C1 segment of cervical spinal cord (tissue), 14 donors: ENCODE measurements around the gene KDM4D.
A peak's percentile ranks its signal among the peaks of the same experiment; 100 is the strongest.
"Not testable (repeated sequence)": the region's sequence is repeated elsewhere in the genome, so short reads cannot be mapped to it uniquely, and the experiment has no call there.

ENCODE experiments used
- DNase-seq, 14 donors: peaks; one replicate each; lab custom pipeline; 2025; lab: John Stamatoyannopoulos, UW

Gene KDM4D

GRCh38 chr11:94958121-94958696 lies 15.3 kb upstream of the KDM4D start:
- DNase-seq = no peak

DNA sequence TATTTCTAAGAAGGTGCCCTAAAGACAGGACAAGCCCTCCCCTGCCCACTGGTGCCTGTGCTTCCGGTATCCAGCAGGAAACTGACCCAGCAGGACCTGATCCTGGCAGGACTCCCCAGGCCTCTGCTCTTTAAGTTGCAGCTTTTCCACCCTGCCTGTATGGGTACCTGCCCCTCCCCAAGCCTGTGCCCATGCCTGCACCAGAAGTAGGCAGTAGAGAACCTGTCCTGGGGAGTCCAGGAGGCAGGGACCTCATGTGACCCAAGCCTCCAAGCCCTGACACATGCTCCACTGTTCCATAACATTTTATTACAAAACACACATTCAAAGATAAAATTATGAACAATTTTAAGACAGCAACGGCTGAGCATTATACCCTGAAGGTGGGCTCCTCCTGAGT lies 14.3 kb upstream of the KDM4D start:
- DNase-seq = no peak

DNA sequence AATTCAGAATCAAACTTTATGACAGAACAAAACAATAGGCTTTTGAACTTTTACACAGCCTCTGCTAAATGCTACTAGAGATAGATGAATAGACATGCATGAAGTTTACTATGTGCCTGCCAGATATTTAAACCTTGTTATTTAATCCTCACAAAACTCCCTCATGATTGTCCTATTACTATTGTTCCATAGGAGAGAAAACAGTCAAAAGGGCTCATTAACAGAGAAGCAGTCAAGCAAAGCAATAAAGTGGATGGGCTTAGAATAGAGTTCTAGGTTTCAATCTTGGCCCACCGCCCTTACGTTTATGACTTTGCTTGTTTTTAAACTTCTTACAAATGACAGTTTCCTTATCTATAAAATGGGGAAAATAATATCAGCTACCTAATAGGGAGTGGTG lies 13.0 kb upstream of the KDM4D start:
- DNase-seq = no peak

GRCh38 chr11:94961255-94961654 lies 12.3 kb upstream of the KDM4D start:
- DNase-seq = no peak

GRCh38 chr11:94964934-94965333 lies 8.6 kb upstream of the KDM4D start:
- no peak for DNase-seq

DNA sequence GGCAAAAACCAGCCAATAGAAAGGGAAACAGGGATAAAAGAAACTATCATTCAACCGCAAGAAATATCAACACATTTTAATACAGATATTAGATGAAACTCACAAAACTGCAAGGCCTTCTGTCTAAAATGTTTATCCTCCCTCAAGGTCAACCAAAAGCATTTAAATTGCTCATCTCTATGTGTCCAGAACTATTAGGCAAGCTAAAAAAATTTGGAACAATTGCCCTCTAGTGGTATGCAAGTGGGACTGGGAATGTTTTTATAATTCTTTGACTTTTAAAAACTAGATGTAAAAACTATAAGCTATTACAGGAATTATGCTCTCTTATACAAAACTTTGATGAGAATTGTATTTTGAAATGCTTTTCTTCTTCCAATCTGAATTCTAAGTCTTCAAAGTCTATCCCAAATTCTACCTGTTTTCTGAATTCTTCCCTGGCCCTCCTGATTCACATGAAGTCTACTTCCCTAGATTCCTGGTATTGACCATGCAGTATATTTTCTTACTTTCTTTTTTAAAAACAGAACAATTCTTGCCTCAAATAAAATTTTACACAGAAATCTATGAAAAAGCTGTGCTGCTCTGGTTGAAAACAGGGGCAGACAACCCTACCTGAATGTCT lies 5.1 kb upstream of the KDM4D start:
- DNase-seq = no peak

DNA sequence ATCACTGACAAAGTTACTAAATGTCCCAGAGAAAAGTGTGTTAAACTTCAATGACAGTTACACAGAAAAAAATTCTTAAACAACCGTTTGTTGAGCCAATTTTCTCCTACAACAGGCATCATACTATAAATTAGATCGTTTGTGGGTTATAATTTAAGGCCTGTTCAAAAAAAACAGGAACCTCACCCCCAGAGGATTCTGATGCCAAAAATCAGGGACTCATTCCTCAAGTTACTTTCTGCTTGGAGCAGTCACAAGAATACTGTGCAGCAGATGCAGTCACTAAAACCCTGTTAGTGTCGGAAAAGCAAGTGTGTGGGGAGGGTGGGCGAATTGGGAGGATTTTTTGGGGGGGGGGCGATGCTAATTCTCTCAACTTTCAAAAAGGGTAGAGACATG lies 810 bp upstream of the KDM4D start:
- DNase-seq = no peak

GRCh38 chr11:94974178-94974577 lies 669 bp downstream of the KDM4D start:
- DNase-seq = no peak

GRCh38 chr11:94975599-94975998 lies 2.1 kb downstream of the KDM4D start:
- DNase-seq = no peak

- no peak for DNase-seq
Measured at GRCh38 chr11:94987378-94987777, 13.9 kb downstream of the KDM4D start.

GRCh38 chr11:94988748-94989147 lies 15.2 kb downstream of the KDM4D start:
- DNase-seq = no peak

DNA sequence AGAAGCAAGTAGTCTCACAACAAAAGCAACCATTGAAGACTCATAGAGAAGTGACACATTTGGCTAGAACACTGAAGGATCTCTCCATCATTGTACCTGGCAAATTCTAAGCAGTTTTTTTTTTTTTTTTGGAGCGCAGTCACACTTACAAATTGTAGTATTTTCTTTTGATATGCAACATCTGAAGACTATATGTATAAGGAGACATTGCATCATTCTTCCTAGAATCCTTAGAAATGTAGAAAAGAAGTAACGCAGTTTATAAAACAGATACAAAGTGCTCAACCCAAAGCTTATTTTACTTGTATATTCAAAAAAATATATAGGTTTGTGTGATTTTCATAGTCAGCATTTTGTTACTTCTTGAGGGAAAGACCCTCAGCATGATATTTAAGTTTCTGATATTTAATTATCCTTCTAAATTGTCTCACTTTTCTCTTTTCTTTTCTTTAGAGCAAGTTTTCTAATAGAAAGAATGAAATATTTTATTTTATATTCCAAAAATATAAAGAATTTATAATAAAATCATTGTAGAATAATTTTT lies 20.0 kb downstream of the KDM4D start:
- no peak for DNase-seq

DNA sequence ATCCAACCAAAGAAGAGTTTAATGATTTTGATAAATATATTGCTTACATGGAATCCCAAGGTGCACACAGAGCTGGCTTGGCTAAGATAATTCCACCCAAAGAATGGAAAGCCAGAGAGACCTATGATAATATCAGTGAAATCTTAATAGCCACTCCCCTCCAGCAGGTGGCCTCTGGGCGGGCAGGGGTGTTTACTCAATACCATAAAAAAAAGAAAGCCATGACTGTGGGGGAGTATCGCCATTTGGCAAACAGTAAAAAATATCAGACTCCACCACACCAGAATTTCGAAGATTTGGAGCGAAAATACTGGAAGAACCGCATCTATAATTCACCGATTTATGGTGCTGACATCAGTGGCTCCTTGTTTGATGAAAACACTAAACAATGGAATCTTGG lies 23.9 kb downstream of the KDM4D start:
- DNase-seq = no peak

DNA sequence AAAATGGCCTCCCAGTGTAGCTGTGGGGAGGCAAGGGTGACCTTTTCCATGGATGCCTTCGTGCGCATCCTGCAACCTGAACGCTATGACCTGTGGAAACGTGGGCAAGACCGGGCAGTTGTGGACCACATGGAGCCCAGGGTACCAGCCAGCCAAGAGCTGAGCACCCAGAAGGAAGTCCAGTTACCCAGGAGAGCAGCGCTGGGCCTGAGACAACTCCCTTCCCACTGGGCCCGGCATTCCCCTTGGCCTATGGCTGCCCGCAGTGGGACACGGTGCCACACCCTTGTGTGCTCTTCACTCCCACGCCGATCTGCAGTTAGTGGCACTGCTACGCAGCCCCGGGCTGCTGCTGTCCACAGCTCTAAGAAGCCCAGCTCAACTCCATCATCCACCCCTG lies 24.8 kb downstream of the KDM4D start:
- no peak for DNase-seq

DNA sequence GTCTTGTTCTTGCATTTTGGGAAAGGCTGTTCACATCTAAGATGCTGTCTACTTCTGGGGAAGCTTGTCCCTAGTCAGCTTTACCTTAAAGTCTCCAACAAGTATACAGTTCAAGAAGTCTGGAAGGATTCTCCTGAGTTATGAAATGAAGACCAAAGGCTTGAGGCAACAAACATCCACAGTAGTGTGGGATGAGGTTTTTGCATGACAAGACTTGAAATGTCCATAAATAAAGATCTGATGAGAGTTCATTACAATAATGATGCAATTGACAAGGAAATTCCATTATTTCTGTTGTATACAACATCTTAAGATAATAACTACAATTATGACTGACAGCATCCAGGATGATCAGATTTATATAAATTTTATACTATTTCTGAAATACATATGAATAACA lies 30.2 kb downstream of the KDM4D start:
- no peak for DNase-seq

- no peak for DNase-seq
Measured at GRCh38 chr11:95005642-95006041, 32.1 kb downstream of the KDM4D start.

GRCh38 chr11:95011376-95011775 lies 37.9 kb downstream of the KDM4D start:
- no peak for DNase-seq

- peak in 1 of 14 donors; percentile 76 for DNase-seq
Measured at GRCh38 chr11:95014184-95014821, 40.8 kb downstream of the KDM4D start.

- no peak for DNase-seq
Measured at GRCh38 chr11:95016139-95016538, 42.6 kb downstream of the KDM4D start.

GRCh38 chr11:95021468-95021867 lies 48.0 kb downstream of the KDM4D start:
- not testable (repeated sequence) for DNase-seq

GRCh38 chr11:95024958-95025357 lies 51.4 kb downstream of the KDM4D start, which contains the start of gene KDM4E:
KDM4E (plus strand) TSS chr11:95025258; CDS start chr11:95025558, 300 bp downstream.
- no peak for DNase-seq

GRCh38 chr11:95025594-95025993 lies 52.1 kb downstream of the KDM4D start:
- not testable (repeated sequence) for DNase-seq

DNA sequence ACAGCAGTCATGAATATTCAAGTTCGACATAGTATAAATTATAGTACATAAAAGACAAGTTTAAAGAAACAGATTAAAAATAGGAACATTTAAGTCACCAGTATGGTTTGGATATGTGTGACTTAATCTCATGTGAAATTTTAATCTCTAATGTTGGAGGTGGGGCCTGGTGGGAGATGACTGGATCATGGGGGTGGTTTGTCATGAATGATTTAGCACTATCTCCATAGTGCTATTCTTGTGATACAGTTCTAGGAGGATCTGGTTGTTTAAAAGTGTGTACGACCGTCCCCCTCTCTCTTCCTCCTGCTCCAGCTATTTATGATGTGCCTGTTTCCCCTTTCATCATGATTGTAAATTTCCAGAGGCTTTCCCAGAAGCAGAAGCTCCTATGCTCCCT lies 54.8 kb downstream of the KDM4D start:
- no peak for DNase-seq
